ENCODE data around the gene RFX7.
A peak's percentile ranks its signal among the peaks of the same experiment; 100 is the strongest.

Gene RFX7

DNA sequence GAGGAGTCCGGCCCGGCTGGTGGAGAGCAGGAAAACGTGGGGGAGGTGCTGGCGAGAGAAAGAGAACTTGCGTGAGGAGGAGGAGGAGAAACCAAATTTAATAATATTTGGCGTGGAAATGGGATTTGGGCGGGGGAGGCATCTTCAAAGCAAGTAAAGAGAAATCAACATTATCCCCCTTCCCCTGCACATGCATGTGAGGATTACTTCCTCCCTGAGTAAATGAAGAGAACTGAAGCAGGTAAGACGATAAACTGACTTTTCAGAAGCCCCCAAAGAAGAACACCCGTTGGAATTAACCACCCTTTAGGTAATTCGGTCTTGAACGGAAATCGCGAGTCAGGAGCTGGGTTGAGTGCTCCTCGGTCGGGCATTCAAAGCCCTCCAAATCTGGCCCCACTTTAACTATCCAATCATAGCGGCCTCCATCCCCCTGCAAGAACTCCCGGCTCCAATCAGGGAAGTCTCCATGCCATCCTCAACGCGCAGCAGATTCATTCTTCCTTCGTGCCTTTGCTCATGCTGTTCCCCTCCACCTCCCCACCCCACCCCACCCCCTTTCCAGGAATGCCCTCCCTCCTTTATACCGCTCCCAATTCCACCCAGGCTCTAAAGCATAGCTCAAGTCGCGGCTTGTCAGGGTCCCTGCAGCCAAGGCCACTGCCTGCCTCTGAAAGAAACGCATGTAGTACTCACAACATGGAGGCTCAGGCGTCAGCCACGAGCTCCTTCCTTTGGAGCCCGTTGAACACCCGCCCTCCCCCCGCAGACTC is 545 bp upstream of the RFX7 start:
- DNase-seq: peak; percentile 19

- DNase-seq: no peak
These were observed 1.0 kb downstream of the RFX7 start for GRCh38 chr15:56242576-56243162.

DNA sequence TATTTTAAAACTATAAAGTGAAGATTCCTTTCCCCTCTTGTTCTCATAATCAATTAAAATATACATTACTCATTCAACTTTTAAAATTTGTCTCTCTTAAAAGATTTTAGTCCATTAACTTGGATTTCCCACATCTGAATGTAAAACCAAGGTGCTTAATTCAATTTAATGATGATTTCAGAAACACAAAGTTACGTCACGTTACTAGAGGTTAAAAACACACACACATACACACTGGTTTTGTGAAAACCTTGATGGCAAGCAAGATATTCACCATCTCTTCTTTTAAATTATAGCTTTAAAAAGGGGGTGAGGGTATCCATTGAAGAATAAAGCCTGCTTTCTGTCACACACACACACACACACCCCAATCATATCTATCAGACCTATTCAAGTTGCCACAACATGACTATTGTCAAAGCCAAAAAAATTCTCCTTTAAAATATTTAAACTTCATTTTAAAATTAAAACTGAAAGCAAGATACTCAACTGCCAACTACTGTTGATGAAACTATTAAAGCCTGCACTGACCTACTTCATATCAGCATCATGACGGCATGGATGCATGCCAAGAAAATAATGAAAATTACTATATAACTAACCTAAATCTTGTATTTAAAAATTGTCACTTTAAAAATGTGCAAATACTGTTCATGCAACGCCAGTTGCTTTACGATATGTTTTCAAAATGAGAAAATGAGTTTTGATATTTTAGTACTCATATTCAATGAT is 2.1 kb downstream of the RFX7 start:
- peak; percentile 18 for DNase-seq

DNA sequence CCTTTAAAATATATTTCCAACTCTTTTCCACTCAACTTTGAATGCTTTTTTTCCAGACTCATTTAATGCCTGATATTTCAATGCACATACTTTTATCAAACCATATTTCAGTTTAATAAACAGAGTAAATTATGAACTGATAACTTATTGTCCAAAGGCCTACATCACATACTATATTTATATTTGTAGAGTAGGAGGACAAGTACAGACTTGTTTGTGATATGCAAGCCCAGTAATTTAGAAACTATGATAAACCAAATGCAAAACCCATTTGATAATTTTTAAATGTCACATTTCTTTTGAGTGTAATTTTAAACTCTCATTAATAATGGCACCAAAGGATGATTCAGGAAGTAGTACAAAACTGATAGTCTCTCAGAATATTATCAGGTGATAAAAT is 3.3 kb downstream of the RFX7 start:
- no peak for DNase-seq

- no peak for DNase-seq
These were observed 7.5 kb downstream of the RFX7 start for GRCh38 chr15:56236197-56236596.

DNA sequence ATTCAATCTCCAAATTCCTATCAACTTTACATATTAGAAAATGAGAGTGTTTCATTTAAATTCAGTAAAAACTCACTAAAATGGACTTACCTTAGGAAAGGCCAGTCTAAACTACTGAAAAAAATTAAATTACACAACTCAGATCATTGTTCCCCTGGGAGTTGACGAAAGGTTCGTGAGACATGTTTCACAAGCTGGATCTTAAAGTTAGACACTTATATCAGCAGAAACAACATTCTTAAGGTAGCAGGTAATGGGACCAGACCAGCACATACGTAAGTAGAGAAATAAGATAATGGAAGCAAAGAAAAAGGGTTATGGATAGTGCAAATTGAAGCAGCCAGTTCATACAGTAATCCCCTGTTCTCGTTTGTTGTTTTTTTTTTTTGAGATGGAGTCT is 8.9 kb downstream of the RFX7 start:
- no peak for DNase-seq

- DNase-seq: no peak
These were observed 10.1 kb downstream of the RFX7 start for GRCh38 chr15:56233549-56233948.

DNA sequence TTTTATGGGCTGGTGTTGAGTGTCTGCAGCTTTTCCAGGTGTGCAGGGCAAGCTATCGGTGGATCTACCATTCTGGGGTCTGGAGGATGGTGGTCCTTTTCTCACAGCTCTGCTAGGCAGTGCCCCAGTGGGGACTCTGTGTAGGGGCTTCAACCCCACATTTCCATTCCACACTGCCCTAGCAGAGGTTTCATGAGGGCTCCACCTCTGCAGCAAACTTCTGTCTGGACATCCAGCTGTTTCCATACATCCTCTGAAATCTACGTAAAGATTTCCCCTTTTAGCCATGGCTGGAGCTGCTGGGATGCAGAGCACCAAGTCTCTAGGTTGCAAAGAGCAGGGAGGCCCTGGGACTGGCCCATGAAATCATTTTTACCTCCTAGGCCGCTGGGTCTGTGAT is 11.6 kb downstream of the RFX7 start:
- DNase-seq: no peak

DNA sequence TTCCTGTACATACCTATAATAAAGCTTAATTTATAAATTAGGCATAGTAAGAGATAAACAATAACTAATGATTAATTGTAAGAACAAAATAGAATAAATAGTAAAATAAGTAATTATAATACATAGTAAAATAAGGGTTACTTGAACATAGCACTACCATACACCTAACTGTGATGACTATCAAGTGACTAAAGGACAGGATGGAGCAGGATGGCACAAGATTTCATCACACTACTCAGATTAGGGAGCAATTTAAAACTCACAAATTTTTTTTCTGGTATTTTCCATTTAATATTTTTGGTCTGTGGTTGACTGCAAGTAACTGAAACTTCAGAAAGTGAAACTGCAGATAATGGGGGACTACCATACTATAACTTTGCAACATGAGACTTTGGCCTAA is 14.8 kb downstream of the RFX7 start:
- DNase-seq: no peak

GRCh38 chr15:56228352-56228751 is 15.3 kb downstream of the RFX7 start:
- DNase-seq: no peak

- DNase-seq: no peak
These were observed 15.9 kb downstream of the RFX7 start for GRCh38 chr15:56227780-56228179.

DNA sequence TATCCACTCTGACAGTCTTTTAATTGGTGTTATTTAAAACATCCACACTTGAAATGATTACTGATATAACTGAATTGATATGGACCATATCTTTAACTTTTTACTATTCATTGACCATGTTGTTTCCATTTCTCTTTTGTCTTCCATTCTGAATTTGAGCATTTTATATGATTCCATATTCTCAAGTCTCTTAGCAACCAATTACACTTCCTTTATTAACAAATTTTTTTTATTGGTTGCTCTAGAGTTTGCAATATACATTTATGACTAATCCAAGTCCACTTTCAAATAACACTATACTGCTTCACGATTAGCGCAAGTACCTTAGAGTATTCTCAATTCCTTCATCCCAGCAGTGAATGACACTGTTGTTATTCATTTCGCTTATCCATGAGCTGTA is 16.4 kb downstream of the RFX7 start:
- DNase-seq: no peak

DNA sequence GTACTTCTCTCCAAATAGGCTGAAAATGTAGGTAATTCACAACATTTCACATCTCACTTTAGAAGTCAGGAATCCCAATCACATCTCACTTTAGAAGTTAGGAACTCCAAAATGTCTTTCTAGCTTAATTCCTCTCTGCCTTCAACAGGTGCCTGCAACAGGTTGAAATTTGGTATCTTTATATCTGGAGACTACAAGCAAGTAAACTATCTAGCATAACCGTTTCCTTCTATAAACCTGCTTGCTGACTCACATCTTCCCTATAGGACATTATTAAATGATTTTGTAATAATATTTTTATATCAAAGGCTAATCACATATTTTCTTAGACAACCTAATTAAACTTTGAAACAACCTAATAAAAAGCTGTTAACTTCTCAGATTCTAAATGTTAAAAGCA is 18.2 kb downstream of the RFX7 start:
- no peak for DNase-seq

DNA sequence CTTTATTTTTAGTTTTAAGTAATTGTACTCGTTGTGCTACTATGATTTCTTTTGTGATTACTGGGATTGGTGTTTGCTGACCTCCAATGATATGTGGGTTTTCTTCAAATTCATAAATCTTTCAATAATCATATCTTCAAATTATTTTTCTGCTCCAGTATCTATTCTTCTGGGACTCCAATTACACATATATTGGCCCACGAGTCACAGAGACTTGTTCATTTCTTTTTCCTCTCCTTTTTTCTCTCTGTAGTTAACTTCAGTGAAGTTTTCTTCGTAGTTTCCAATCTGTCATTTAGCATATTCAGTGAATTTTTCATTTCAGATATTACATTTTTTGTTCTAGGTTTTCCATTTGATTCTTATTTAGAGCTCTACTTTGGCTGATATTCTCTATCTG is 21.4 kb downstream of the RFX7 start:
- no peak for DNase-seq

DNA sequence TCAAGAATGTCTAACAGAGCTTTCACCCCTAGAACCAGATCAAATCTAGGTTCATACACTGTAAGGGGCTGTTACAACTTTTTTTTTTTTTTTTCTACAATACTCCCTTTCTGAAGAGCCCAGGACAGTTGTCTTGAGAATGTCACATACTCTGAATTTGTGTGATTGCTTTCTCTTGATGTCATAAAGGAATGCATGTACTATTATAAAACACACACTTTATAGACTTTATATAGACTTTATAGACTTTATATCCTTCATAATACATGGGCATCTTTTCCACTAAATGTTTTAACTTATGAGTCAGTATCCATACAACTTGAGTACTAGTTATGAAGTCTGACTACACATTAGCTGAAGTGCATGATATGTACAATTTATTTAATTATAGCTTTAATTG is 26.3 kb downstream of the RFX7 start:
- no peak for DNase-seq

DNA sequence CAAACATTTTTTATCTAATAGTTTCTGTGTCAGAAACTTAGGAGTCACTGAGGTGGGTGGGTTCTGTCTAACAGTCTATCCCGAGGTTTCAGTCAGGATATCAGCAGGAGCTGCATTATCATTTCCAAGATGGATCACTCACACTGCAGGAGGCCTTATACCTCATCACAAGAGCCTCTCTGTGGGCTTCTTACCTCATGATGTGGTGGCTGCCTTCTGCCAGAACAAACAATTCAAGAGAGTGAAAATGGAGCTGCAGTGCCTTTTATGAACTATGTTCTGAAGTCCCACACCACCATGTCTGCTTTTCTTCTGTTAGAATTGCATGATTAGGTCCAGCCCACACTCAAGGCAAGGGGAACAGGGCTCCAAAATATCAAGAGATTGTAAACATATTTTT is 27.9 kb downstream of the RFX7 start:
- no peak for DNase-seq

DNA sequence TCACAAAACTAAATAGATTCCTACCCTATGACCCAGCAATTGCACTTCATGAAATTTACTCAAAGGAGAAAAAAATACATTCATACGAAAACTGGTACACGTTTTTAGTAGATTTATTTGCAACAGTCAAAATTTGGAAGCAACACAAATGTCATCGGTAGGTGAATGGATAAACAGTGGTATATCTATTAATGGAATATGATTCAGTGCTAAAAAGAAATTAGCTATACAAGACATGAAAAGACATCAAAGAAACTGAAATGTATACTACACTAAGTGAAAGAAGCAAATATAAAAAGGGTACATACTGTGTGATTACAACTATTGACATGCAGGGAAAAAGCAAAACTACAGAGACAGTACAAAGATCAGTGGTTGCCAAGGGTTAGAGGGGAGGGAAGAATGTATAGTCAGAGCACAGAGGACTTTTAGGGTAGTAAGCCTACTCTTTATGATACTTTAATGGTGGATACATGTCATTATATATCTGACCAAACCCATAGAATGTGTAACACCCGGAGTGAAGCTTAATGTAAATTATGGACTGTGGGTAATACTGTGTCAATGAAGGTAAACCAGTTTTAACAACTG is 31.6 kb downstream of the RFX7 start:
- DNase-seq: no peak

- DNase-seq: no peak
These were observed 32.6 kb downstream of the RFX7 start for GRCh38 chr15:56211064-56211463.

- DNase-seq: no peak
These were observed 35.0 kb downstream of the RFX7 start for GRCh38 chr15:56208641-56209155.

DNA sequence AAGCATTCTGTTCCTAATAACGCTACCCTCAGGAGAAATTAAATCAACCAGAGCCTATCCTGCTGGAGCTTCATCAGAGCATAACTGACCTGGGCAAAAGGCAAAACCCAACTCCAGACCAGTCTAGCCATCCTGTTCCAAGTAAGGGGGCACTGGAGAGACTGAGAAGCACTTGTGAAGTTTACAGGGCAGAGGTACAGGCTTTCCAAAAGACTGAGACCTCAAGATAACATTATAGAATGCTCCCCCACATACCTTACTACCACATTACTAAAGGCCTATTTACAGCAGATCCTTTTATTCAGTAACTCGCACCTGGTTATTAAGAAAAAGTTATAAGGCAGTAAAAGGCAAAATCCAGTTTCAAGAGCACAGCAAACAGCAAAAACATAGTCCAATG is 35.5 kb downstream of the RFX7 start:
- DNase-seq: no peak

DNA sequence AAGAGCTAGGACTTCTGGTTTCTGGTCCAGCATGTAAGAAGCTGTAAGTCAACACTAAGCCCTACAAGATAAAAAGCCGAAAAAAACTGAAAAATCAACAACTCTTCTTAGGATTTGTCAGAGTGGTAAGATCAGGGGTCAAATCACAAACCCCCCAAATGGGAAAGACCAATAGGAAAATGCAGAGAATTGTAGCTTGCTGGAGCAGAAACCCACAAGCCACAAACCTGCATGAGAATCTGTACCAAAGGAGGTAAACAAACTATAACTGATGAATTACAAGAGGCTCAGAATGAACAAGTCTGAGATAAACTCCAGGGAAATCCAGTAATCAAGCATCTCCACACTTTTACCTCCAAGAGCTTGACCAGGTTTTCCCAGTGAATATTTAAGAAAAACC is 36.0 kb downstream of the RFX7 start:
- peak; percentile 21 for DNase-seq

- DNase-seq: peak; percentile 23
These were observed 36.6 kb downstream of the RFX7 start for GRCh38 chr15:56207092-56207491.

DNA sequence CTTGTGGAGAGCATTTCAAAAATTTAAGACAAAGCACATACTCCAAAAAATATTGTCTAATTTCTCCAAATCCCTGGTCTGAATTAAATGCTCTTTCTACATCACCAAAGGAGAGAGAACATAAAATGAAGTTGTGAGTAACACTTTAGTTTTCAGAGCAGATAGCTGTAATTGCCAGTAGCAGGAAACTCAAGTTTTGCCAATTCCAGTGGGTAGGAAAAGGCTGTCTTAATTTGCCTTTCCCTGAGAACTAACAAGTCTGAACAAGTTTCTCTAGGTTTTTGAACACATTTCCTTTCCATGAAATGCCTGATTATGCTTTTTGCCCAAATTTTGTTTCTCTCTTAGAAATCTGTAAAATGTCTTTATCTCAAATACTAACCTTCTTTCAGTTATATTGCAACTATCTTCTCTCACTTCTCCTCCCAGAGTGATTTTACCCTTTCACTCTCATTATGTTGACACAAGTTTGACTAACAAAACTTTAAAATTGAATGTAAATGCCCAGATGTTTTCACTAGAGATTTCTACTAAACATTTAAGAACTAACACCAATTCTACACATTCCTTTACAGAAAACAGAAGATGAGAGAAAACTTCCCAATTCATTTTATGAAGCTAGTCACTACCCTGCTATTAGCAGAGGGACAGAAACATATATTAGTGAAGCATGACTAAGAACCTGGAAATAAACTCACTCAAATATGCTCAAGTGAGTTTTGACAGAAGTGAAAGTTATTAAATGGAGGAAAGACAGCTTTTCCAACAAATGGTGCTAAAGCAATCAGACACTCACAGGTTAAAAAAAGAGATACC is 38.4 kb downstream of the RFX7 start:
- DNase-seq: no peak

Measured in CD4-positive, alpha-beta T cell treated with Interleukin-4 for 4 hours (primary cell).